ENCODE measurements around the gene ALG1. TPM values are rescaled to one million over a fixed set of nuclear protein-coding genes. Genes with fewer than 3 reads are reported as not detected.
A peak's percentile ranks its signal among the peaks of the same experiment; 100 is the strongest.
"Not testable (repeated sequence)": the region's sequence is repeated elsewhere in the genome, so short reads cannot be mapped to it uniquely, and the experiment has no call there.

The ALG1 gene
- polyA plus RNA-seq, 1 experiment = 35.4 TPM

- CTCF ChIA-PET; H3K4me3 ChIP-seq (ENCODE audit: low read depth, low read length); H3K27me3 ChIP-seq (ENCODE audit: control insufficient read depth, insufficient read depth, low read length); POLR2A ChIA-PET; H3K27ac ChIP-seq (ENCODE audit: low read depth, low read length); DNase-seq (ENCODE audit: low read depth, low spot score); H3K9me3 ChIP-seq (ENCODE audit: control insufficient read depth, insufficient read depth, low read length): not testable (repeated sequence)
Measured at GRCh38 chr16:5090592-5090991, 18.9 kb downstream of the ALG1 start.

GRCh38 chr16:5093081-5093480 is 21.4 kb downstream of the ALG1 start:
- not testable (repeated sequence) for H3K27me3 ChIP-seq (ENCODE audit: control insufficient read depth, insufficient read depth, low read length); DNase-seq (ENCODE audit: low read depth, low spot score); H3K4me3 ChIP-seq (ENCODE audit: low read depth, low read length); H3K9me3 ChIP-seq (ENCODE audit: control insufficient read depth, insufficient read depth, low read length); H3K27ac ChIP-seq (ENCODE audit: low read depth, low read length)
- POLR2A ChIA-PET = interaction anchor here (0.6 kb wide), 1 partner anchor 282 kb away, joined by 3 read pairs; no protein-coding TSS in a partner anchor
- CTCF ChIA-PET = interaction anchor here (1.3 to 1.7 kb wide), 4 partner anchors 32 to 123 kb away, joined by 3 to 9 read pairs (median 6); no protein-coding TSS in a partner anchor

GRCh38 chr16:5093746-5094145 is 22.1 kb downstream of the ALG1 start:
- H3K9me3 ChIP-seq (ENCODE audit: control insufficient read depth, insufficient read depth, low read length); POLR2A ChIA-PET; H3K27ac ChIP-seq (ENCODE audit: low read depth, low read length); H3K4me3 ChIP-seq (ENCODE audit: low read depth, low read length); H3K27me3 ChIP-seq (ENCODE audit: control insufficient read depth, insufficient read depth, low read length); DNase-seq (ENCODE audit: low read depth, low spot score): not testable (repeated sequence)
- CTCF ChIA-PET = interaction anchor here (0.5 to 1.7 kb wide), 2 partner anchors 41 to 127 kb away, joined by 3 read pairs; no protein-coding TSS in a partner anchor

GRCh38 chr16:5095145-5095830 is 23.6 kb downstream of the ALG1 start:
- POLR2A ChIA-PET; CTCF ChIA-PET; H3K27me3 ChIP-seq (ENCODE audit: control insufficient read depth, insufficient read depth, low read length); H3K27ac ChIP-seq (ENCODE audit: low read depth, low read length); DNase-seq (ENCODE audit: low read depth, low spot score); H3K9me3 ChIP-seq (ENCODE audit: control insufficient read depth, insufficient read depth, low read length); H3K4me3 ChIP-seq (ENCODE audit: low read depth, low read length): not testable (repeated sequence)

- peak overlapping the region; percentile 75 for H3K4me3 ChIP-seq (ENCODE audit: low read depth, low read length)
- H3K9me3 ChIP-seq (ENCODE audit: control insufficient read depth, insufficient read depth, low read length); POLR2A ChIA-PET; H3K27me3 ChIP-seq (ENCODE audit: control insufficient read depth, insufficient read depth, low read length); DNase-seq (ENCODE audit: low read depth, low spot score): not testable (repeated sequence)
- CTCF ChIA-PET = interaction anchor here (0.6 kb wide), 1 partner anchor 22 kb away, joined by 3 read pairs; no protein-coding TSS in a partner anchor
- H3K27ac ChIP-seq (ENCODE audit: low read depth, low read length) = peak overlapping the region; percentile 31
Measured at GRCh38 chr16:5096437-5097060, 24.9 kb downstream of the ALG1 start.

GRCh38 chr16:5097061-5097469 is 25.4 kb downstream of the ALG1 start:
- peak overlapping the region; percentile 75 for H3K4me3 ChIP-seq (ENCODE audit: low read depth, low read length)
- CTCF ChIA-PET = interaction anchor here (0.6 kb wide), 1 partner anchor 22 kb away, joined by 3 read pairs; no protein-coding TSS in a partner anchor
- H3K27me3 ChIP-seq (ENCODE audit: control insufficient read depth, insufficient read depth, low read length); H3K9me3 ChIP-seq (ENCODE audit: control insufficient read depth, insufficient read depth, low read length); POLR2A ChIA-PET; DNase-seq (ENCODE audit: low read depth, low spot score): not testable (repeated sequence)
- peak overlapping the region; percentile 31 for H3K27ac ChIP-seq (ENCODE audit: low read depth, low read length)

GRCh38 chr16:5097470-5098220 is 26.0 kb downstream of the ALG1 start, which contains the start of gene EEF2KMT:
Gene EEF2KMT (minus strand): TSS chr16:5097795. CDS start chr16:5097739, 56 bp downstream.
- peak within 1 kb of the TSS; percentile 75 for H3K4me3 ChIP-seq (ENCODE audit: low read depth, low read length)
- peak; percentile 99 for DNase-seq (ENCODE audit: low read depth, low spot score)
- peak within 1 kb of the TSS; percentile 31 for H3K27ac ChIP-seq (ENCODE audit: low read depth, low read length)
- POLR2A ChIA-PET = interaction anchor here (0.6 to 1.2 kb wide), 3 partner anchors 25 to 198 kb away, joined by 3 to 5 read pairs (median 4); partner anchors contain the start of gene NAGPA
- H3K9me3 ChIP-seq (ENCODE audit: control insufficient read depth, insufficient read depth, low read length); CTCF ChIA-PET; H3K27me3 ChIP-seq (ENCODE audit: control insufficient read depth, insufficient read depth, low read length): not testable (repeated sequence)

GRCh38 chr16:5098221-5099159 is 26.8 kb downstream of the ALG1 start:
- Histone ChIP-seq H3K4me3 (ENCODE audit: low read depth, low read length) (peak overlapping the region; percentile 61), H3K27ac (ENCODE audit: low read depth, low read length) (peak overlapping the region; percentile 11)
- DNase-seq (ENCODE audit: low read depth, low spot score); H3K9me3 ChIP-seq (ENCODE audit: control insufficient read depth, insufficient read depth, low read length); CTCF ChIA-PET; H3K27me3 ChIP-seq (ENCODE audit: control insufficient read depth, insufficient read depth, low read length): not testable (repeated sequence)
- POLR2A ChIA-PET = interaction anchor here (0.6 to 1.2 kb wide), 3 partner anchors 26 to 199 kb away, joined by 3 to 5 read pairs (median 4); partner anchors contain the start of gene NAGPA

GRCh38 chr16:5099174-5099573 is 27.5 kb downstream of the ALG1 start:
- H3K27ac ChIP-seq (ENCODE audit: low read depth, low read length); H3K27me3 ChIP-seq (ENCODE audit: control insufficient read depth, insufficient read depth, low read length); H3K4me3 ChIP-seq (ENCODE audit: low read depth, low read length); CTCF ChIA-PET; H3K9me3 ChIP-seq (ENCODE audit: control insufficient read depth, insufficient read depth, low read length); DNase-seq (ENCODE audit: low read depth, low spot score): not testable (repeated sequence)
- POLR2A ChIA-PET = interaction anchor here (1.2 kb wide), 1 partner anchor 65 kb away, joined by 4 read pairs; the partner anchor contains the start of gene NAGPA

GRCh38 chr16:5103296-5104032 is 31.8 kb downstream of the ALG1 start:
- H3K27ac ChIP-seq (ENCODE audit: low read depth, low read length); H3K9me3 ChIP-seq (ENCODE audit: control insufficient read depth, insufficient read depth, low read length); CTCF ChIA-PET; H3K27me3 ChIP-seq (ENCODE audit: control insufficient read depth, insufficient read depth, low read length); DNase-seq (ENCODE audit: low read depth, low spot score); POLR2A ChIA-PET; H3K4me3 ChIP-seq (ENCODE audit: low read depth, low read length): not testable (repeated sequence)
